K562 (cell line): ENCODE data around the gene ATP2A1. TPM values are rescaled to one million over a fixed set of nuclear protein-coding genes. Genes with fewer than 3 reads are reported as not detected.

Source experiments
- ATAC-seq: fragments of 200-7000 bp; cut with Tn5 transposase; 3 replicates; pipeline ENCODE4 v1.9.1; 2020; ENCODE audit warnings: moderate library complexity
- BruUV-seq: library from RNA; stranded (reverse); fragments of 400-500 nt; replicated peaks from 2 replicates; lab custom pipeline; 2021; lab: Mats Ljungman, UMichigan
- CTCF ChIA-PET: fragments of 300-600 bp; formaldehyde crosslinking; extraction: SDS; loops from one replicate; lab custom pipeline; 2021; ENCODE audit warnings: low intra/inter-chr PET ratio; lab: Yijun Ruan, JAX
- POLR2A ChIA-PET: fragments of 300-600, 350-650 bp; sonication (Branson Sonifier 250); formaldehyde crosslinking; extraction: SDS; loops from one replicate; lab custom pipeline; 2021; ENCODE audit warnings: antibody characterized with exemption, inconsistent platforms; lab: Yijun Ruan, JAX
- DNase-seq, 4 experiments: peaks; one replicate each; pipeline versions ENCODE4 v3.0.0 to v3.0.0-alpha.2; 2011 to 2018; ENCODE audit warnings: low spot score in 3 of 4, mixed read lengths in 3 of 4; ENCODE audit errors: extremely low read depth in 1 of 4
- FAIRE-seq: peaks from 2 replicates; lab custom pipeline; 2011; peaks lifted over from hg19 to GRCh38; lab: Jason Lieb, UNC
- H2AFZ ChIP-seq: 2 replicates; pipeline ENCODE4 v1.6.0; 2011; ENCODE audit warnings: low read depth, low read length, control low read depth, inconsistent platforms
- H3K27ac ChIP-seq: fragments of 200-600 bp; 3 replicates; pipeline ENCODE4 v1.8.0; 2011; ENCODE audit warnings: low read depth, mild to moderate bottlenecking, control low read depth, inconsistent platforms, low read length, moderate library complexity, mixed read lengths; ENCODE audit errors: extremely low read depth
- H3K27me3 ChIP-seq, 2 experiments: fragments of 300-600 bp in 1 of 2; 2 replicates in 1 of 2; 3 replicates in 1 of 2; pipeline versions ENCODE4 v1.6.0 to v1.8.0; 2011; ENCODE audit warnings: inconsistent platforms in 2 of 2, low read length in 2 of 2, mild to moderate bottlenecking in 1 of 2, mixed read lengths in 1 of 2, moderate library complexity in 1 of 2; ENCODE audit not compliant: control insufficient read depth in 2 of 2, insufficient read depth in 2 of 2
- H3K36me3 ChIP-seq: fragments of 300-600 bp; 3 replicates; pipeline ENCODE4 v1.8.0; 2011; ENCODE audit warnings: mild to moderate bottlenecking, low read length, inconsistent platforms; ENCODE audit not compliant: control insufficient read depth, insufficient read depth
- H3K4me1 ChIP-seq, 2 experiments: fragments of 200-600 bp in 1 of 2; replicated peaks in 1 of 2; 2 replicates in 1 of 2; 3 replicates in 1 of 2; pipeline versions ENCODE4 v1.5.1 to v1.8.0; 2011; ENCODE audit warnings: inconsistent platforms in 2 of 2, low read length in 2 of 2, mild to moderate bottlenecking in 1 of 2, mixed read lengths in 1 of 2, moderate library complexity in 1 of 2; ENCODE audit not compliant: control insufficient read depth in 2 of 2, insufficient read depth in 2 of 2
- H3K4me2 ChIP-seq: 2 replicates; pipeline ENCODE4 v1.6.1; 2011; ENCODE audit warnings: low read length, control low read depth, inconsistent platforms, mixed read lengths; ENCODE audit not compliant: insufficient read depth
- H3K4me3 ChIP-seq: fragments of 200-600 bp; sonication (generic), shearing (Covaris generic); 2 replicates; pipeline ENCODE4 v1.5.1; 2016; ENCODE audit warnings: control low read depth, inconsistent platforms
- H3K79me2 ChIP-seq: fragments of 200-600 bp; 3 replicates; pipeline ENCODE4 v1.8.0; 2011; ENCODE audit warnings: low read length, inconsistent platforms; ENCODE audit not compliant: control insufficient read depth, insufficient read depth
- H3K9ac ChIP-seq, 2 experiments: 2 replicates each; pipeline versions ENCODE4 v1.6.0 to v1.6.1; 2011; ENCODE audit warnings: low read depth in 2 of 2, low read length in 2 of 2, control low read depth in 1 of 2, inconsistent platforms in 1 of 2, mild to moderate bottlenecking in 1 of 2, mixed read lengths in 1 of 2; ENCODE audit not compliant: insufficient read depth in 1 of 2
- H3K9me1 ChIP-seq: one replicate; pipeline ENCODE4 v1.6.0; 2011; ENCODE audit warnings: inconsistent platforms, mild to moderate bottlenecking, low read length, moderate library complexity; ENCODE audit not compliant: control insufficient read depth, insufficient read depth
- H3K9me3 ChIP-seq: replicated peaks from 2 replicates; pipeline ENCODE4 v1.5.1; 2011; ENCODE audit warnings: low read depth, low read length, inconsistent platforms; ENCODE audit not compliant: control insufficient read depth, insufficient read depth
- H4K20me1 ChIP-seq: replicated peaks from 2 replicates; pipeline ENCODE4 v1.6.1; 2011; ENCODE audit warnings: low read length, inconsistent platforms, mixed read lengths; ENCODE audit not compliant: control insufficient read depth, insufficient read depth
- COPS2 ChIP-seq: fragments of 450-650 bp; conservative IDR thresholded peaks from 2 replicates; pipeline ENCODE4 v1.6.1; 2016; ENCODE audit warnings: mild to moderate bottlenecking, moderate library complexity
- WGBS: fragments of 100-300 bp; shearing (Covaris generic); methylation state at CpG from one replicate; pipeline ENCODE4 v1.1.6; 2016; ENCODE audit warnings: low coverage, mixed read lengths; ENCODE audit not compliant: insufficient coverage; ENCODE audit errors: missing lambda C conversion rate; 5-methylcytosine and 5-hydroxymethylcytosine counted together
- in situ Hi-C: fragments of 300-500 bp; cut with MboI; formaldehyde crosslinking; loops from 4 replicates; pipeline ENCODE4 v1.15.0; 2018; ENCODE audit warnings: inconsistent platforms, mixed read lengths
- intact Hi-C: fragments of 100-400 bp; cut with micrococcal nuclease; formaldehyde crosslinking; loops from 2 replicates; pipeline ENCODE4 v1.14.2; 2022
- polyA plus RNA-seq, 8 experiments: library from polyadenylated mRNA; depleted of rRNA in 4 of 8; stranded (reverse) in 5 of 8; unstranded in 3 of 8; fragments of >200 nt; fragmentation: Nextera tagmentation in 2 of 8; fragmentation: Illumina TruSeq in 1 of 8; extraction: Ambion mirVana in 2 of 8; extraction: Trizol in 1 of 8; gene quantifications; 2 replicates each; pipeline versions ENCODE4 v1.2.1 to v1.2.3, GENCODE V29; 2011 to 2014; ENCODE audit warnings: inconsistent platforms in 1 of 8, missing spikeins in 1 of 8
- total RNA-seq, 7 experiments: library from RNA; depleted of rRNA in 6 of 7; stranded (reverse); fragments of >200 nt in 6 of 7; fragmentation: Illumina TruSeq in 2 of 7; extraction: Trizol in 2 of 7; gene quantifications; 2 replicates each; pipeline versions ENCODE4 v1.2.1 to v1.2.3, GENCODE V29; 2011 to 2021; ENCODE audit warnings: low replicate concordance in 1 of 7
- TF ChIP-seq, protein P1 (sequence below): sonication (generic); formaldehyde crosslinking; IDR thresholded peaks from 2 replicates; pipeline ENCODE4 v1.8.1; 2023; ENCODE audit warnings: mild to moderate bottlenecking, missing genetic modification reagents

Gene ATP2A1
- total and polyA plus RNA-seq, 9 of the 15 experiments (the other 6 are each of a cell fraction or from before 2014, with no cell fraction given), result 0.25 to 2.6 (median 0.65) TPM

DNA sequence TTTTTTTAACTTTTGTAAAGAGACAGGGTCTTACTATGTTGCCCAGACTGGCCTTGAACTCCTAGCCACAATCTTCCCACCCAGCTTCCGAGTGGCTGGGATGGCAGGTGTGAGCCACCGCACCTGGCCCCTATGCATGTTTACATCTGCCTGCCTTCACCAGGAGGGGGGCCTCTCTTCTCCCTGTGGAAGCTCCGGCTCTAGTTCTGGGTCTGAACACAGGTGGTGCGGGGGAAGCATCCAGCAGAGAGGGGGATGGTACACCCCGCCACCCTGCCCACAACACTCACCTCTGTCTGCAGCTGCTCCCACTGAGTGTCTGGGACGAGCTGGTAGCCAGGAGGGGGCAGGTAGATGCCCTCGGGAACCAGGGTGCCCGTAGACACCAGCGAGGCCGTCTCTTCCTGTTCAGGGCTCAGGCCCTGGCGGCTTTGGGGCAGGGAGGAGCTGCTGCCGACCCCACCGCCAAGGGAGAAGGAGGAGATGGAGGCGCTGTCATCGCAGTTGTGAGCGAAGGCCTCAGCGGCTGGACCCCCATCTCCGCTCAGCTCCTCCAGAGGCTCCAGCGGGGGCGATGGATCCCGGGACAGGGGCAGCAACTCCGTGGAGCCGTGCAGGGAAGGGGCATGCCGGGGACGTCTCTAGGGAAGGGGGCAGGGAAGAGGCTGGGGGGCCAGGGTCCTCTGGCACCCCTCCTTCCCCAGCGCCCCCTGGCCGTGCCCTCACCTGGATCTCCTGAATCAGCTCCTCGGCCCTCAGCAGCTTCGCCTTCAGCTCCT is 35.8 kb downstream of the ATP2A1 start:
- H3K9me1 ChIP-seq, result no peaks in the 10 kb centered on the region
- CTCF ChIA-PET, result no interaction called here
- no peaks in the 10 kb centered on the region for H3K9me3 ChIP-seq
- POLR2A ChIA-PET, result interaction anchor here (0.6 to 2.5 kb wide), 2 partner anchors 9 to 391 kb away, joined by 3 to 10 read pairs; no protein-coding TSS in a partner anchor
- 87% methylated on average over 17 of the region's 29 CpGs for WGBS
- no peaks in the 10 kb centered on the region for H3K79me2 ChIP-seq
- no peak for ATAC-seq
- H3K27me3 ChIP-seq, result no peaks in the 10 kb centered on the region
- intact Hi-C loops, result no loop called here
- BruUV-seq, result no TSS peak
- DNase-seq, result peak in 2 of 4 experiments; percentile 8 to 13
- no peaks in the 10 kb centered on the region for H4K20me1 ChIP-seq
- H3K4me2 ChIP-seq, result no peak overlapping the region
- H3K4me3 ChIP-seq, result no peak overlapping the region
- no peak for FAIRE-seq
- H2AFZ ChIP-seq, result no peak overlapping the region
- H3K27ac ChIP-seq, result no peak overlapping the region
- no peak for TF ChIP-seq COPS2
- TF ChIP-seq, protein P1, sequence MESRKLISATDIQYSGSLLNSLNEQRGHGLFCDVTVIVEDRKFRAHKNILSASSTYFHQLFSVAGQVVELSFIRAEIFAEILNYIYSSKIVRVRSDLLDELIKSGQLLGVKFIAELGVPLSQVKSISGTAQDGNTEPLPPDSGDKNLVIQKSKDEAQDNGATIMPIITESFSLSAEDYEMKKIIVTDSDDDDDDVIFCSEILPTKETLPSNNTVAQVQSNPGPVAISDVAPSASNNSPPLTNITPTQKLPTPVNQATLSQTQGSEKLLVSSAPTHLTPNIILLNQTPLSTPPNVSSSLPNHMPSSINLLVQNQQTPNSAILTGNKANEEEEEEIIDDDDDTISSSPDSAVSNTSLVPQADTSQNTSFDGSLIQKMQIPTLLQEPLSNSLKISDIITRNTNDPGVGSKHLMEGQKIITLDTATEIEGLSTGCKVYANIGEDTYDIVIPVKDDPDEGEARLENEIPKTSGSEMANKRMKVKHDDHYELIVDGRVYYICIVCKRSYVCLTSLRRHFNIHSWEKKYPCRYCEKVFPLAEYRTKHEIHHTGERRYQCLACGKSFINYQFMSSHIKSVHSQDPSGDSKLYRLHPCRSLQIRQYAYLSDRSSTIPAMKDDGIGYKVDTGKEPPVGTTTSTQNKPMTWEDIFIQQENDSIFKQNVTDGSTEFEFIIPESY (CRISPR knock-in tag), result peak; percentile 55; the same call in 1 of the 2 replicates
- peak overlapping the region in 1 of 2 experiments; percentile 71; a peak in 1 of 4 replicates for H3K9ac ChIP-seq
- in situ Hi-C loops, result no loop called here
- no peaks in the 10 kb centered on the region for H3K36me3 ChIP-seq
- peaks cover 0 to 18% of the 10 kb centered on the region in 2 experiments; a peak in 2 of 5 replicates for H3K4me1 ChIP-seq
